NOMO-1 (cell line): ENCODE results near the gene SETD5.

ENCODE experiments used
- DNase-seq, 2 experiments: peaks; one replicate each; lab custom pipeline; 2025; ENCODE audit not compliant: unreplicated experiment in 2 of 2; lab: John Stamatoyannopoulos, UW

SETD5 gene

DNA sequence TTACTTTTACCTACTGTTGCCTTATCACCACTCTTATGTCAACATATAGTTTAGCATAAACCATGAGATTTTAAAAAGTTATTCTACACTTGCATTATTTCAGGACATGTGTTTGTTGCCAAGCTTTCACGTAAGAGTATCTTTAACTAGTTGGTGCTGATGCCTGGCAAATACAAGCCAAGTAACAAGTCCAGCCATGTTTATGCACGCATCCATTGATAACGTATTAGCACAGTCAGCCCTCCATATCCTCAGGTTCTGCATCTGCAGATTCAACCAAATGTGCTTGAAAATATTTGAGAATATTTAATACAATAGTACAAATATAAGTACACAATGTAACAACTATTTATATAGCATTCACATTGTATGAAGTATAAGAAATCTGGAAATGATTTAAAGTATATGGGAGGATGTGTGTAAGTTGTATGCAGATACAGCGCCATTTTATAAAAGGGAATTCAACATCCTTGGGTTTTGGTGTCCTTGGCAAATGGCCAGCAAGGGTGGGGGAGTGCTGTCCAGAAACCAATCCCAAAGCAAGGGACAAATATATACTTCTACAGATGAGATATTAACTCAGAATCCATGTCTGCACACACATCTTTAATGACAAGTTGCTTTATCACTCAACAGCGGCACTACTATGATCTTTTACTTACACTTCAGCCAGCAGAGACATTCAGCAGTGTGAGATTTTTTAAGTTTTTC, 8.7 kb upstream of the SETD5 start:
- DNase-seq, result no peak

DNA sequence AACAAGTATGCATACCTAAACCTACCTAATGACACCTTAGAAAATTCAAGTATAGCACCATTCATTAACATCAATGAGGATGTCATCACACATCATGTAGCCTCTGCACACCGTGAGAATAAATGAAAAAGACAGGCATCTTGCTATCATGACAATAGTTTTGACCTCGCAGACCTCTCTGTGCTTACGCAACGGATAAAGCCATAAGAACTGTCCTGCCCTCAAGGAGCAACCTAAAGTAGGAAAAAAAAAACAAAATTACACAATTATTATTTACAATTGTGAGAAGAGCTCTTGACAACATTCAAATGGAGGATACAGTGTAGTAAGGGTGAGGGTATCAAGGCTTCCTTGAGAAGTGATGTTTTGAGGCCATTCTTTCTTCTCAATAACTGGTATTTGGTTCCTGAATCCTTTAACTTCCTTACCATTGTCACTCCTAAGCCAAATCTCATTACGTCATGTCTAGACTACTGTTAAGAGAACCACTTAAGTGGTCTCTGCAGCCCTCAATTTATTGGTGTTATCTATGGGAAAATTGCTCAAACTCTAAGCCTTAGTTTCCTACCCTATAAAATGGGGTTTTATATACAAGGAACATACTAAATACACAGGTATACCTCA, 7.0 kb upstream of the SETD5 start:
- DNase-seq, result no peak

DNA sequence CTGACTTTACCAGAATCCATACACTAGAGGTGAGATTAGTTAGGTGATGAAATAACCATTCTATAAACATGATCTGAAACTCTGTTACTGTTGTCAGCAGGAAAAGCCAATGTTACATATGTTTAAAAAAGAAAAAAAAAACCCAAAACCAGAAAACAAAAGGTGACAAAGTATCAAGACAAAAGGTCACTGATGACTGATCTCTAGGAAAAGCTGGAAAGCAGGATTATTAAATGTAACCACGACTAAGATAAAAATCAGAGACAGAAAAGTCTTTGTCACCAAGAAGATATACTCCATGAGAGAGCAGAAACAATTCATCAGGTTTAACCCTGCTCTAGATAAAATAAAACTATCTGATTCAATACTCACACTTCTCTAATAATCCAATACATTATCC, 5.4 kb upstream of the SETD5 start:
- DNase-seq, result no peak

DNA sequence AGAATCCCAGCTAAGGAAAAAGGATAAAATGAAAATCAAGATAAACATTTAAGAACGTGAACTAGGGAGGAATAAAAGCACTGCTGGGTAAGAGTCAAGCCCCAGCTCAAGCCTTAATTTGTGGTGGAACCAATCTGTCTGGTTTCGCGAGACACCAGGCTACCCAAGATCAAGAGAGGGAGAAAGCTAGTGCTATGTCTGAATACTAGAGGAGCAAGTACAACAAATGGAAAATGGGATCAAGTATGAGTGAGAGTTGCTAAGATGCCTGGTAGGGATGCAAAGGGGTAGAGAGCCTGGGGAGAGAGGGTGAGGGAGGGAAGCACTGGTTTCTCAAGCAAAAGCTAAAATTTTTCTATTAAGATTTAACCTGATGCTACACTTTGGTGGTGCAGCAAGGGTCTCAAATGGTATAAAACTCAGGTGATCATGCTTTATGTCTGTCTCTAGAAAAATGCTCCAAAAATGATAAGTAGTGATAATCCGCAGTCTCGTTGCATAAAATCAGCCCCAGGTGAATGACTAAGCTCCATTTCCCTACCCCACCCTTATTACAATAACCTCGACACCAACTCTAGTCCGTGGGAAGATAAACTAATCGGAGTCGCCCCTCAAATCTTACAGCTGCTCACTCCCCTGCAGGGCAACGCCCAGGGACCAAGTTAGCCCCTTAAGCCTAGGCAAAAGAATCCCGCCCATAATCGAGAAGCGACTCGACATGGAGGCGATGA, 1.7 kb upstream of the SETD5 start:
- DNase-seq, result no peak

DNA sequence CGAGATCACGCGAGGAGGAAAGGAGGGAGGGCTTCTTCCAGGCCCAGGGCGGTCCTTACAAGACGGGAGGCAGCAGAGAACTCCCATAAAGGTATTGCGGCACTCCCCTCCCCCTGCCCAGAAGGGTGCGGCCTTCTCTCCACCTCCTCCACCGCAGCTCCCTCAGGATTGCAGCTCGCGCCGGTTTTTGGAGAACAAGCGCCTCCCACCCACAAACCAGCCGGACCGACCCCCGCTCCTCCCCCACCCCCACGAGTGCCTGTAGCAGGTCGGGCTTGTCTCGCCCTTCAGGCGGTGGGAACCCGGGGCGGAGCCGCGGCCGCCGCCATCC, 1.1 kb upstream of the SETD5 start:
- DNase-seq, result peak; percentile 92 to 98

DNA sequence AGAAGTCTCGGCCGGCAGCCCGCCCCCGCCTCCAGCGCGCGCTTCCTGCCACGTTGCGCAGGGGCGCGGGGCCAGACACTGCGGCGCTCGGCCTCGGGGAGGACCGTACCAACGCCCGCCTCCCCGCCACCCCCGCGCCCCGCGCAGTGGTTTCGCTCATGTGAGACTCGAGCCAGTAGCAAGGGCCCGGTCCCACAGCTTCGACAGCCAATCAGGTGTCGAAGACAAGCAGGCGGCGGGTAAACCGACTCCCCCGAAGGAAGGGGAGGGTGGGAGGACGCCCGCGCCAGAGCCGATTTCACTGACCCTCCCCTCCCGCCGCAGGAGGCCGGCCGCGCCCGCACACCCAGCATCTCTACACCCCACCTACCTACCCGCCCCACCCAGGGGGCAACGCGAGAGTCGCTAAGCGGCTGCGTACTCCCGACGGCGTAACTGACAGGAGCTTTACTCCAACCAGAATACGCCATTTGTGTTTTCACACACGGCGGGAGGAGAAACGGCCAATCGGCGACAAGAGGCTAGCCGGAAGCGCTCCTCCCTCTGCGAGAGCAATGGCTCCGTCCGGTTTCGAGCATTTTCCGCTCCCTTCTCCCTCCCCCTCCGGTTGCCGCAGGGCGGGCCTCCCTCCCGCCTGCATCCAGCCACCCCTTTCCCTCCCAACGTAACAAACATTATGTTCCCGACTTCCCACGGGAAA, 633 bp upstream of the SETD5 start:
- DNase-seq, result peak; percentile 98 to 99

DNA sequence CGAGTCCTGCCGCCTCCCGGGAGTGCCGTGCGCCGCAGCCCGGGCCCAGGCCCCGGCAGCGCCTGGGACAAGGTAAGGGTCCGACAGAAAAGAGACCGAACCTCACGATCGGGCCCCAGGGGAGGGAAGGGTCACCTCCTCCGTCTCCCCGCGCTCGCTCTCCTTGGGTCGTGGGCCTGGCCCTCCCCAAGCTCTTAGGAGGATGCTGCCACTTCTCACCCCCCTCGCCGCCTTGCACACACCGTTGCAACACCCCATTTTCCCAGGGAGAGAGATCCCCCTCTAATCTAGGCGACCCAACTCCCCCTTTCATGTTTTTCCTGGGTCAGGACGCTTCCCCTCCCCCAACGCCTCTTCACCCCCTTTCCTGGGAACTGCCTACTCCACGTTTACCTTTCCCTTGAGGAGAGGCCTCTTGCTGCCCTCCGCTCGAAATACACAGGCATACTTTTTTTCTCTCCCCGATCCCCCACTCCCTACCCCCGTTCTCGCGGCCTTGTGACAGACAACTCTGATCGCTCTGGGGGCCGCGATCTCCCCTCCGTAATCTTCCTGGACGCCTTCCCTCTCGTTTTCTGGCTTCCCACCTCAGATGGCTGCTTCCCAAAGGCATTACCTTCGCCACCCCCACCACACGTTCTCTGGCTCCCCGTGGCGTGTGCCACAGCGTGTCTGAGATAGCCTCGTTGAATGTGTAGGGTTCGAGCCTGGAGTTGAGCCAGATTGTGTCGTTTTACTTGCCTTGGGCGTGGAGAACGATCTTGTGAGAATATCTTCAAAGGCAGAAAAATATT, 688 bp downstream of the SETD5 start:
- DNase-seq, result peak; percentile 17 to 36

DNA sequence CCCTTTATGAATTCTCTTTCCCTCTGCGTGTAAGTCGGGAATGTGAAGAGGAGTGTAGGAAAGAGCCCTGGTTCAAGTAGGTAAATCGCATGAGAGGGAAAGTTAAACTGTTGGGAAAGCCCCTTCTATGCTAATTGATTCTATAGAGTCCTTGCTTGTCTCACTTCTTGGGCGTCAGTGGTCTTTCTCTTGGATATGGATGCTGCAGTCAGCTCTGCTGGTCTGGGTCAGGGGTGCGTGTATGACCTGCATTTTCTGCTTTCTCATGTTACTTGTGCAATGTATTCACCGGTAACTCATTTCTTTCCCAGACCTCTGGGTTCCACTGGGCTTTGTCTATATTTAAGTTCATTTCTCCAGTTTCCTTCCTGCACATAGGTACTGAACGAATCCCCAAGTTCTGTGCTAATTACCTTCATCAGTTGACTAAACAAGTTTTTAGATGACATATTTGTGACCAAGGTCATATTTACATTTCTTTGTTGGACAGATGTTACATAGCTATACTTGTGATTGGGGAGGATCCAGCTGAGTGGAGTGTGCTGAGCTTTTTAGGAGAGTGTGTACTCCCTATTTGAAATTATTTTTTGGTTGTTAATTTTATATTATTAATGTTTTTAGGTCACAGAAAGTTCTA, 1.4 kb downstream of the SETD5 start:
- peak; percentile 16 to 43 for DNase-seq

DNA sequence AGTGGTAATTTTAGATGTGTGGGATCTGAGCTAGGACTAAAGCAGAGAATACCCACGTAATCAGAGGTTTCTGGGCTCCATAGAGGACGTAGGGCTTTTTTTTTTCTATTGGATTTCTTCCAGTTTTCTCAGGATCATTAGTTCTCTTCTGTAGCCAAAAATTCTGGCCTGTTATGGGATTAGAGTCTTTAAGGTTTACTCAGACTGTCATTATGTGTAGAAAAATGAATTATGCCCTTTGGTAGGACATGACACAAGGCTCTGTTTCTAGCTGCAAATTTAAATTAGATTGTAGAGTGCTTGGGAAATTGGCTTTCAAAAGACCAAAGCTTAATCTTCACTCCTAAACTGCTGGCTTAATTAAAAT, 1.9 kb downstream of the SETD5 start:
- no peak for DNase-seq

DNA sequence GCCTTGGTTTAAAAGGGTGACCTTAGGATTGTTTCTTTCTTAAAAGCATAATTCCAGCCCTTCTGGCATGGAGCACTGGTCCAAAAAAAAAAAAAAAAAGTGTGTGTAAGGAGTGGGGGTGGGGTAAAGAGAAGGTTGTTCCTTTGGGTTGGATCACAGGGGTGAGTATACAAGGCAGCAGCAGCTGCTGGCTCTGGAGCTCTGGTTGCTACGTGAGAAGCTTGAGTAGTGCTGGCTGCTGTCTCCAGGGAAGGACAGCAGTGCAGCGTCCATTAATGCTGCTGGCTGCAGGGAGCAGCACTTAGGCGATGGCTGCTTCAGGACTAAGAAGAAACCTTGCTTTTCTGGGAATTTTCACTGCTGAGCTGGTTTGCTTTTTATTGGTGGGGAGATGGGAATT, 2.3 kb downstream of the SETD5 start:
- peak in 1 of 2 experiments; percentile 37 for DNase-seq

DNA sequence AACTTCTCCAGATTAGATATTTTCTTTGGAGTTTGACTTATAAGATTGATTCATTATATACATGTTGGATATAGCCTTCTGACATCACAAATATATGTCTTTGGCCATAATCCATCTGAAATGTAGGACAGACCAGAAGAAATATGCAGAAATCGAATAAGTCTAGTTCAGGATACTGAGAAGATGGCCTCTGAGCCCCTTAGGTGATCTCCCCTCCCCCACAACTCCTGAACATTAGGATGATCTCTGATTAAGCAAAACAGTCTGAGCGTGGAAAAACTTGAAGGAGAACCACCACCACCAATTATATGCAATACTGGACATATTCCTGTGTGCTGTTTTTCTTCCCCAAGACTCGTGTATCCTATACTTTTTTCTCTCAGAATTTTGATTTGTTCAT, 3.2 kb downstream of the SETD5 start:
- no peak for DNase-seq

DNA sequence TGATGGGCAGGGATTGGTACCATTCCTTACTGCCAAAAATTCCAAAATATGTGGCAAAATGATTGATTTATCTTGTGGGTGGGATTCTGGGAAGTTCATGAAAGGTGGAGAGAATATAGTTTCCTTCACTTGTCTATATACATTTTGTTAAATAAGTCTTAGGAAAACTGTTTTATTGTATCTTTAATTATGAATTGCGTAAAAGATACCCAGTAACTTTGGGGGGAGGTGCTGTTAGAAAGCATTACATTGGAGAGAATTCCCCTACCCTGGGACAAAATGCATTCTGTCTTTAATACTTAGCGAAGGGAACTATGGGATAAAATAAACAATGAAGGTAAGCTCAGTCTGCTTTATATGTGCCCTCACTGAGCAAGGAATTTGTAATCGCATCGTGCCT, 4.6 kb downstream of the SETD5 start:
- DNase-seq, result no peak

DNA sequence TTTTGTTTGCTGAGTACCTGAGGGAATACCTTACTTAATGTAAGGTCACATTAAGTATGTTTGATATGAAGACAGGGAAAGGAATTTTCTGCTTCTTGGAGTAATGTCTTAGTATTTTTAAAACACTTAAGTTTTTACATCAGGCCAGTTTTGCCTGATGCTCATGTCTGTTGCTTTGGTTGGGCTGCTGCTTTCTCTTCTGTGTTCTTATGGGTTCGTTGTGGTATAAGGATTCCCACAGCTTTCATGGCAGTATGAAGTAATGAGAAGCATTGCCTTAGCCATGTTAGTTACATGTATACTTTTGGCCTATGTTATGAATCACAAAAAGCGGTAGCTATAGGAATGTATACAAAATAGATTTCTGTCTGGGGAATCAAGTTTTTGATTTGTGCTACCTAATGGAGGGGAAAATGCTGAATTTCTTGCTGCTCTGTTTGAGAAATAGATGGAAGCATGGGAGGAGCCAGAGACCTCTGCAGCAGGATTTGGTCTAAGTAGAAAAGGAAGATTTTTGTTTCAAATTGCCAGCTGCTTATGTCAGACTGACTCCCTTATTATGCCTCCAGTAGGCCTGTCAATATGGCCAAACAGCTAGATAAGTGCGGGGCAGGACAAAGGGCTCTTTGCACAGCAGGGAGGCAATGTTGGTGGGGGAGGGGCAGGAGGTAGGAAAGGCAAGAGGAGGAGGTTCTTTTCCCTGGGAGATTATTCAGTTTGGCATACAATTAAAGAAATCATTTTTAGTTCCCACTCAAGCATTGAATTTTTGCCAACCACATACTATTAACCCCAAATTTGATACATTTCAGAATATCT, 5.2 kb downstream of the SETD5 start:
- no peak for DNase-seq

DNA sequence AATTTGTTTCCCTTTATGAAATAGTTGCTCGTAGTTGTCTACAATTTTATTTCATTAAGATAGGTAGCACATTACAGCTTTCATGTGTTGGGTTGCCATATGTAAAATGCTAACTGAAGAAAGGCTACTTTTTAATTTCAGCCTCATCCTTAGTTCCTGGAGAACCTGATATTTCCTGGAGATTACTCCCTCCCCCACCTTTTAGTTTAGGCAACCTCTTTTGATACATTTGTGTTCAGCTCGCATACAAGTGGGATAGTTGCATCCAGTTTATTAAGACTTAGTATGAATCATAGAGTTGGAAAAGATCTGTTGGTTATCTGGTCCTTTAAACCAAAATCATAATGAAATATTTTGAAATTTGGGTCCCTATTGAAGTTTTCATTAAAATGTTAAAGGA, 6.0 kb downstream of the SETD5 start:
- DNase-seq, result no peak

DNA sequence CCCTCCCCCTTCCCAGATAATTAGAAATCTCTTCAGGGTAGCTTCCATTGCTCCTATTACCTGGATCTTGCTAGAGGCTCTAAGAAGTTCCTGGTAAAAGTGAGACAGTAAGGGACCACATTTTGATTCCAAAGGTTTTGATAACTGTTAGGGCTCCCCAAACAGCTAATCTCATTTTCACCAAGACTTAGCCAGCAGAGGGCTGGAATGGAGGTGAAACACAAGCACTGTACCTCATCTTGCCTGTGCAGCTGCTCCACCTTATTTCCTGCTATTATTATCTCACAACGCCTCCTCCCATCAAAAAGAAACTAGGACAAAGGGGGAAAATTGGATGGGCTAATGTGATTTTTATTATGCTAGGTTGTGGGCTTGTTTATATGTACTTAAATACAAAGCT, 7.3 kb downstream of the SETD5 start:
- DNase-seq, result no peak

DNA sequence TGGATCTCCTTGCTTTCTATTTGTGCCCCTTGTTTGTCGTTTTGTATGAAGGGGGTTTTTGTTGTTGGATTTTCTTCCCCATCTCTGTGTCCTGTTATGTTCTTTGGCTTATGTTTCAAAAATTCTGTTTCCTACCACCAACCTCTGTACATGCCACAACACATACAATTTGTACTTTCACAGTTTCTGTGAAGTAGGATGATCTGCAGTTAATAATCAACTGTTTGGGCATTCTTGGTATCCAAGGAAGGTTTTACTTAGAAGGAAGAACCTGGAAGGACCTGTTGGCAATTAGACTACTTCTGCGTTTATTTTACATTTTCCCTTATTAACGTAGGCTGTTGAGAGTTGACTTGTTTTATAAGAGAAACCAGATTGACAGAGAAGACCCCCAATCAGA, 8.3 kb downstream of the SETD5 start:
- DNase-seq, result no peak

DNA sequence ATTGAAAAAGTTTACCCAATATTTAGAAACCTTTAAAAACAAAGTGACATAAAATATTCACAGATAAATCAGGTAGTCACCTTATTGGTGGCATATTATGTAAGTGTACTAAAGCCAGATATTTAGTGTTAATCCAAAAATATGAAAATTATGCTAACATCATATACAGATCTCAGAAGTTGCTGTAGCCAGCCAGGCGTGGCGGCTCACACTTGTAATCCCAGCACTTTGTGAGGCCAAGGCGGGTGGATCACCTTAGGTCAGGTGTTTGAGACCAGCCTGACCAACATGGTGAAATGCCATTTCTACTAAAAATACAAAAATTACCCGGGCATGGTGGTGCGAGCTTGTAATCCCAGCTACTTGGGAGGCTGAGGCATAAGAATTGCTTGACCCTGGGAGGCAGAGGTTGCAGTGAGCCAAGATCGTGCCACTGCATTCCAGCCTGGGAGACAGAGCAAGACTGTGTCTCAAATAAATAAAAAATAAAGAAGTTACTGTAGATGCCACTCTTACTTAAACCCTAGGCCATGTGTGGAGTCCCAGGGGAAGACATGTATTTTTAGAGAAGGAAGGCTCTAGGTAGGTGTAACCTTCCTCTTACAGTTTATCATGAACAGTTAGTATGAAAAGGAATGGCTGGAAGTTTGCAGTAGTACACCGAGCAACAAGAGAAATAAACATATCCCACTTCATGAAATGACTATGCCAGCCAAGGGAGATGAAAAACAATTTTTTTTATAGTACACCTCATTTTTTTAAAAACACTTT, 9.6 kb downstream of the SETD5 start:
- no peak for DNase-seq

DNA sequence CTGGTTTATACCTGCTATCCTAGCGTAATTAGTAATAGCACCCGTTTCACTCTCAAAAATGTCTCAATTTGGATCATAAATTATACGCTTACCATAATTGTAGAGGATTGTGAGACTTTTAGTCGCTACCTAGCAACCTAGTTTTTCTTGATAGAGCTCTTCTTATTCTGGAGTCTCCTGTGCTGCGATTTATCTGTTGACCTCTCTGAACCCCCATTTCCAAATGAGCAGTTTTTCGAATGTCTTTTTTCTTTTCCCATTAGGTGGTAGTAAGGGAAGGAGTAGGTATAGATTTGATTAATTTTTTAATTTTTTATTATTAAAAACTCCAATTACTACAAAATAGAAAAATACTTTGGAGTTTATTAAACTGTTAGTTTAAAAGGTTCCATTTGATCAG, 10.6 kb downstream of the SETD5 start:
- no peak for DNase-seq

DNA sequence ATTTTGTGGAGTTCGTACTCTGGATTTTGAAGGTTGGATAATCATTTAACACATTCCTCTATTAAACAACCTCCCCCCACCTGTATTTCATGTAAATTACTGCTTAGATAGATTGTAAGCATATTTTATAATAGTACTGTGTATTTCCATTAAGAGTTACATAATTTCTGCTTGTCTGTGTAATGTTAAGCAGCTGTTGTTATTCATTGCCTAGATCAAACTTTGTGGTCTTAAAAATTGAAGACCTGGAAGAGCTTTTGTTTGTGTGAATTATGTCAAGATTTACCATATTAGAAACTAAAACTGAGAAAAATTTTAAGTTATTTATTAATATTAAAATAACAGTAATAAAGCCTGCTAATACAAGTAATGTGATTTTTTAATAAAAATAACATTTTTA, 11.1 kb downstream of the SETD5 start:
- no peak for DNase-seq
